ENCODE measurements around the gene CCDC85A. TPM values are rescaled to one million over a fixed set of nuclear protein-coding genes. Genes with fewer than 3 reads are reported as not detected.

Gene CCDC85A
- total and polyA plus RNA-seq, 5 donors from 2014 or later = not detected

- H3K27me3 ChIP-seq (ENCODE audit: control insufficient read depth, insufficient read depth, low read length) = no peaks in the 10 kb centered on the region
- ATAC-seq (ENCODE audit: low read depth in 2 of 2) = no peak
- no peaks in the 10 kb centered on the region for H3K36me3 Mint-ChIP-seq
- H3K27ac Mint-ChIP-seq = no peak overlapping the region
- H3K4me3 Mint-ChIP-seq = no peak overlapping the region
- H3K4me3 ChIP-seq (ENCODE audit: low read depth, low read length) = no peak overlapping the region
- H3K4me1 Mint-ChIP-seq = no peaks in the 10 kb centered on the region
- no peaks in the 10 kb centered on the region for H3K27me3 Mint-ChIP-seq
- peaks cover 3 to 25% (median 7%) of the 10 kb centered on the region in 7 donors for H3K9me3 Mint-ChIP-seq
- DNase-seq = no peak
- no peaks in the 10 kb centered on the region for H3K36me3 ChIP-seq (ENCODE audit: control insufficient read depth, insufficient read depth, low read length)
- no peaks in the 10 kb centered on the region for H3K4me1 ChIP-seq (ENCODE audit: control insufficient read depth, insufficient read depth, low read length, poor library complexity, severe bottlenecking)
- H3K9me3 ChIP-seq (ENCODE audit: control insufficient read depth in 2 of 2, low read length in 2 of 2) = no peaks in the 10 kb centered on the region
- no peak overlapping the region for H3K27ac ChIP-seq (ENCODE audit: insufficient read depth, low read length, poor library complexity, severe bottlenecking)
These were observed 105.2 kb downstream of the CCDC85A start for GRCh38 chr2:56288838-56289580.

DNA sequence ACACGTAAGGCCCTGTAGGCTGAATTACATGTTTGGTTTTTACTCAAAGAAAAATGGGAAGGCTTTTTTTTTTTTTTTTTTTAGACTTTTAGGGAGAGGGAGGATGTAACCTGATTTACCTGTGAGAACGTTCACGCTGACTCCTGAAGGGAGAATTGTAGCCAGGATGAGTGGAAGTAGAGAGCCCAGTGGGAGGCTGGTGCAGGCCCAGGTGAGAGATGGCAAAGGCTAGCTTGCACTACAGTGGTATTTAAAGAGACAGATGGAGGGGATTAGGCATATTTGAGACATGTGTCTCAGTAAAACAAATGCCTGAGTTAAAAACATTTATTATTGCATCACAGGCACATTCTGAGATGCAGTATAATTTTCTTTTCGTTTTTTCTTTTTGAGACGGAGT, 107.9 kb downstream of the CCDC85A start:
- Histone ChIP-seq H3K4me3 (ENCODE audit: low read depth, low read length) (no peak overlapping the region), H3K27ac (ENCODE audit: insufficient read depth, low read length, poor library complexity, severe bottlenecking) (no peak overlapping the region), H3K9me3 (ENCODE audit: control insufficient read depth in 2 of 2, low read length in 2 of 2) (no peaks in the 10 kb centered on the region), H3K4me1 (ENCODE audit: control insufficient read depth, insufficient read depth, low read length, poor library complexity, severe bottlenecking) (no peaks in the 10 kb centered on the region), H3K36me3 (ENCODE audit: control insufficient read depth, insufficient read depth, low read length) (no peaks in the 10 kb centered on the region), H3K27me3 (ENCODE audit: control insufficient read depth, insufficient read depth, low read length) (no peaks in the 10 kb centered on the region)
- no peaks in the 10 kb centered on the region for H3K27me3 Mint-ChIP-seq
- no peaks in the 10 kb centered on the region for H3K4me1 Mint-ChIP-seq
- H3K9me3 Mint-ChIP-seq = peaks cover 3 to 19% (median 7%) of the 10 kb centered on the region in 7 donors
- H3K4me3 Mint-ChIP-seq = no peak overlapping the region
- DNase-seq = no peak
- H3K36me3 Mint-ChIP-seq = no peaks in the 10 kb centered on the region
- H3K27ac Mint-ChIP-seq = no peak overlapping the region
- no peak for ATAC-seq (ENCODE audit: low read depth in 2 of 2)

DNA sequence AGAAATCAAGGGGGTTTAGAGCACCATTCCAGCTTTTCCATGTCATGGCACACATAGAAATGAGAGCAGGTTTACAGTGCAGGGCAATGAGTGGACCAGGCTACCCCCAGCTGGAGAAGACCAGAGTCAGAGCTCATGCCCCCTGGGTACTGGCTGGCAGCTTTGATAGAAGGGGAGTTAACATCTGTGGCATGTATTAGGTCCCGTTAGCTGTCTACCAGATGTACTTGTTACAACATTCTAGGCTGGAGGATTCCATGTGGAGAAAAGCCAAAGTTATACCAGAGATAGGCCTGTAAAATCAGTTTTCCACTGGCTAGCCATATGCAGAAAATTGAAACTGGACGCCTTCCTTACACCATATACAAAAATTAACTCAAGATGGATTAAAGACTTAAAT, 109.2 kb downstream of the CCDC85A start:
- no peak overlapping the region for H3K4me3 ChIP-seq (ENCODE audit: low read depth, low read length)
- Mint-ChIP-seq H3K27me3 (no peaks in the 10 kb centered on the region), H3K27ac (no peak overlapping the region), H3K4me1 (no peaks in the 10 kb centered on the region), H3K4me3 (no peak overlapping the region), H3K9me3 (peaks cover 3 to 10% (median 7%) of the 10 kb centered on the region in 7 donors), H3K36me3 (no peaks in the 10 kb centered on the region)
- no peaks in the 10 kb centered on the region for H3K9me3 ChIP-seq (ENCODE audit: control insufficient read depth in 2 of 2, low read length in 2 of 2)
- ATAC-seq (ENCODE audit: low read depth in 2 of 2) (no peak), DNase-seq (no peak)
- no peaks in the 10 kb centered on the region for H3K36me3 ChIP-seq (ENCODE audit: control insufficient read depth, insufficient read depth, low read length)
- no peaks in the 10 kb centered on the region for H3K27me3 ChIP-seq (ENCODE audit: control insufficient read depth, insufficient read depth, low read length)
- no peaks in the 10 kb centered on the region for H3K4me1 ChIP-seq (ENCODE audit: control insufficient read depth, insufficient read depth, low read length, poor library complexity, severe bottlenecking)
- no peak overlapping the region for H3K27ac ChIP-seq (ENCODE audit: insufficient read depth, low read length, poor library complexity, severe bottlenecking)

- no peaks in the 10 kb centered on the region for H3K36me3 ChIP-seq (ENCODE audit: control insufficient read depth, insufficient read depth, low read length)
These were observed 111.9 kb downstream of the CCDC85A start for GRCh38 chr2:56295666-56296065.

GRCh38 chr2:56297671-56298070, 113.9 kb downstream of the CCDC85A start:
- ATAC-seq (ENCODE audit: low read depth in 2 of 2) = no peak
- H3K27me3 ChIP-seq (ENCODE audit: control insufficient read depth, insufficient read depth, low read length) = no peaks in the 10 kb centered on the region
- peaks cover 0 to 2% of the 10 kb centered on the region in 2 experiments for H3K9me3 ChIP-seq (ENCODE audit: control insufficient read depth in 2 of 2, low read length in 2 of 2)
- no peaks in the 10 kb centered on the region for H3K4me1 ChIP-seq (ENCODE audit: control insufficient read depth, insufficient read depth, low read length, poor library complexity, severe bottlenecking)
- Mint-ChIP-seq H3K4me3 (no peak overlapping the region), H3K36me3 (no peaks in the 10 kb centered on the region), H3K9me3 (peaks cover 2 to 11% (median 5%) of the 10 kb centered on the region in 7 donors), H3K27me3 (no peaks in the 10 kb centered on the region), H3K4me1 (no peaks in the 10 kb centered on the region), H3K27ac (no peak overlapping the region)
- H3K27ac ChIP-seq (ENCODE audit: insufficient read depth, low read length, poor library complexity, severe bottlenecking) = no peak overlapping the region
- no peak for DNase-seq
- no peak overlapping the region for H3K4me3 ChIP-seq (ENCODE audit: low read depth, low read length)
- no peaks in the 10 kb centered on the region for H3K36me3 ChIP-seq (ENCODE audit: control insufficient read depth, insufficient read depth, low read length)

More at GRCh38 chr2:56295666-56296065, 111.9 kb downstream of the CCDC85A start:
- Mint-ChIP-seq H3K27ac (no peak overlapping the region), H3K36me3 (no peaks in the 10 kb centered on the region), H3K4me1 (no peaks in the 10 kb centered on the region), H3K9me3 (peaks cover 1 to 15% (median 5%) of the 10 kb centered on the region in 7 donors), H3K27me3 (no peaks in the 10 kb centered on the region), H3K4me3 (no peak overlapping the region)
- Histone ChIP-seq H3K27me3 (ENCODE audit: control insufficient read depth, insufficient read depth, low read length) (no peaks in the 10 kb centered on the region), H3K27ac (ENCODE audit: insufficient read depth, low read length, poor library complexity, severe bottlenecking) (no peak overlapping the region), H3K4me1 (ENCODE audit: control insufficient read depth, insufficient read depth, low read length, poor library complexity, severe bottlenecking) (no peaks in the 10 kb centered on the region), H3K4me3 (ENCODE audit: low read depth, low read length) (no peak overlapping the region), H3K9me3 (ENCODE audit: control insufficient read depth in 2 of 2, low read length in 2 of 2) (peaks cover 0 to 2% of the 10 kb centered on the region in 2 experiments)
- ATAC-seq (ENCODE audit: low read depth in 2 of 2) (no peak), DNase-seq (no peak)

- no peaks in the 10 kb centered on the region for H3K27me3 ChIP-seq (ENCODE audit: control insufficient read depth, insufficient read depth, low read length)
- H3K4me1 Mint-ChIP-seq = no peaks in the 10 kb centered on the region
- H3K27ac ChIP-seq (ENCODE audit: insufficient read depth, low read length, poor library complexity, severe bottlenecking) = no peak overlapping the region
- no peak overlapping the region for H3K4me3 ChIP-seq (ENCODE audit: low read depth, low read length)
- no peaks in the 10 kb centered on the region for H3K4me1 ChIP-seq (ENCODE audit: control insufficient read depth, insufficient read depth, low read length, poor library complexity, severe bottlenecking)
- DNase-seq (no peak), ATAC-seq (ENCODE audit: low read depth in 2 of 2) (no peak)
- no peak overlapping the region for H3K27ac Mint-ChIP-seq
- peaks cover 2 to 23% (median 4%) of the 10 kb centered on the region in 7 donors for H3K9me3 Mint-ChIP-seq
- peaks cover 0 to 2% of the 10 kb centered on the region in 2 experiments for H3K9me3 ChIP-seq (ENCODE audit: control insufficient read depth in 2 of 2, low read length in 2 of 2)
- no peaks in the 10 kb centered on the region for H3K36me3 Mint-ChIP-seq
- no peaks in the 10 kb centered on the region for H3K36me3 ChIP-seq (ENCODE audit: control insufficient read depth, insufficient read depth, low read length)
- no peaks in the 10 kb centered on the region for H3K27me3 Mint-ChIP-seq
- H3K4me3 Mint-ChIP-seq = no peak overlapping the region
These were observed 115.4 kb downstream of the CCDC85A start for GRCh38 chr2:56299171-56299691.

- no peaks in the 10 kb centered on the region for H3K4me1 ChIP-seq (ENCODE audit: control insufficient read depth, insufficient read depth, low read length, poor library complexity, severe bottlenecking)
- H3K4me3 ChIP-seq (ENCODE audit: low read depth, low read length) = no peak overlapping the region
- H3K9me3 Mint-ChIP-seq = peaks cover 0 to 9% (median 4%) of the 10 kb centered on the region in 7 donors
- H3K36me3 ChIP-seq (ENCODE audit: control insufficient read depth, insufficient read depth, low read length) = no peaks in the 10 kb centered on the region
- no peaks in the 10 kb centered on the region for H3K4me1 Mint-ChIP-seq
- no peaks in the 10 kb centered on the region for H3K9me3 ChIP-seq (ENCODE audit: control insufficient read depth in 2 of 2, low read length in 2 of 2)
- no peak overlapping the region for H3K27ac Mint-ChIP-seq
- ATAC-seq (ENCODE audit: low read depth in 2 of 2) = no peak
- H3K27ac ChIP-seq (ENCODE audit: insufficient read depth, low read length, poor library complexity, severe bottlenecking) = no peak overlapping the region
- no peaks in the 10 kb centered on the region for H3K36me3 Mint-ChIP-seq
- DNase-seq = no peak
- no peaks in the 10 kb centered on the region for H3K27me3 Mint-ChIP-seq
- no peaks in the 10 kb centered on the region for H3K27me3 ChIP-seq (ENCODE audit: control insufficient read depth, insufficient read depth, low read length)
- no peak overlapping the region for H3K4me3 Mint-ChIP-seq
These were observed 125.9 kb downstream of the CCDC85A start for GRCh38 chr2:56309626-56310170.
